Right ventricle myocardium superior (tissue), 1 donor: ENCODE data around the gene SBNO2. TPM values are rescaled to one million over a fixed set of nuclear protein-coding genes. Genes with fewer than 3 reads are reported as not detected.

Experiments used
- ATAC-seq: fragments of 200-7000 bp; cut with Tn5 transposase; one replicate; pipeline ENCODE4 v1.9.1; 2020; ENCODE audit warnings: mild to moderate bottlenecking; ENCODE audit not compliant: poor library complexity
- DNase-seq: peaks from one replicate; pipeline ENCODE4 v3.0.0-alpha.2; 2020
- intact Hi-C: fragments of 100-400 bp; cut with DNase I; formaldehyde crosslinking; loops from one replicate; pipeline ENCODE4 v1.11.2; 2022
- total RNA-seq: library from RNA; stranded (reverse); fragmentation: NEBNext Ultra II Directional; extraction: Animal tissue kit (Norgen Biotek cat#: 25700); gene quantifications from one replicate; pipeline ENCODE4 v1.2.1, GENCODE V29; 2021
- donor health status: DM: no; HTN: yes; CAD: no; lungs with severe emphysema.

SBNO2 gene
- total RNA-seq, 1 donor from 2014 or later: 15.1 TPM

DNA sequence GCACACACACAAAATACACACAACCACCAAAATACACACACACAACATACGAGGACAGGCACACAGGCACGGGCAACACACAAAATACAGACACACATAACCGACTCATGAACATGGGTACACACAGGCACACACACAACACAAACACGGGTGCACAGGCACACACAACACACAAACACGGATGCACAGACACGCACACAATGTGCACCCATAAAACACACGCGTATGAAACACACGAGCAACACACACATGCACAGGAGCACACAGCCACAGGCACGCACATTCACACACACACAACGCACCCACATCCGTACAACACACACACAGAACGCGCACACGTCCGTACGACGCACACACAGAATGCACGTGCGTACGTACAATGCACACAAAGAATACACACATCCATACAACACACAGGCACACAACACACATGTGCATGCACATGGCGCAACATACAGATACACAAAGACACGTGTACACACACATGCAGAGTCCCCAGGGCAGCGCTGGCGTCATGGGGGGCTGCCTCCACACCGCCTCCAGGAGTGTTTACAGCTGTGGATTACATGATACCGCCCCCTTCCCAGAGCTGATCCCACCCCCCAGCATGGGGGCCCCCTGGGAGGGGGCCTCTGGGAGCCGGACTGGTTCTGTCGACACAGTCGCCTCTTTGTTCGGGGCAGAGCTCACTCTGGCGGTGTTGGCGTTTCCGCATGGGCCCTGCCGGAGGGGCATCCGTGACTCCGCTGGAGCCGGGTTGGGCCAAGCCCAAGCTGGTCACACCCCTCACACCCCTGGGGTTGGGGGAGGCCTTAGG lies 2.9 kb downstream of the SBNO2 start:
- DNase-seq: no peak
- ATAC-seq: no peak
- intact Hi-C loops: no loop called here

DNA sequence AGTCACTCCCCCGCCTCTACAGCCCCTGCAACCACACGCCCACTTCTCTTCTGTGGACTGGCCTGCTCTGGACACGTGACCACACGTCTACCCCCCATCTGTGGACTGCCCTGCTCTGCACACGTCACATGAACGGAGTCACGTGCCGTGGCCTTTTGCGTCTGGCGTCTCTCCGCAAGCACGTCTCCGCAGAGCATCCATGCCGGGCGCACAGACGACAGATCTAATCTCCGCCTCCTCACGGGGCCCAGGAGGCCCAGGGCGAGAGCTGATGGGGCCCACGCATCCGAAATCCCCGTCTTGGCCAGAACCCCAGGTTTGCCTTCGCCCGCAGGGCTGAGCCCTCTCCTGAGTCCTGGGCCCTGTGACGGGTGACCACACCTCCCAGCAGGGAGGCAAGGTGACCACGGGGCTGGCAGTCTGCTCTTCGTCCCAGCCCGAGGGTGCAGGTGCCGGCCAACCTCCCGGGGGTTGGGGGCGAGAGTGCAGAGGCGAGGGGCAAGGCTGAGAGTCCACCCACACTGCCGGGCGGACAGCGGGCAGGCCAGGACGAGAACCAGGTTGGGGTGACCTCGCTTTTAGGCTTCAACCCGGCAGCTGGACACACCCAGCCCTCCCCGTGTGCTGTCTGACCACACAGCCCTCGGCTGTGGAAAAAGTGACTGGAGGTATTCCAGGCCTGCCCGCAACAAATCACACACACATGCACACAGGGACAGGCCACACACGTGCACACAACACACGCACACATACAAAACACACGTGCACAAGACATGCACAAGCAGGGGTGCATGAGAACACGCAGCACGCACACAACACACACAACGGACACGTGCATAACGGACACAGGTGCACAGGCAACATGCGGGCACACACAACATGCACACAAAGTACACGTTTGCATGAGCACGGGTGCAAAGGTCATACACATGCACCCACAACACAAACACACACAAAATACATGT lies 3.9 kb downstream of the SBNO2 start:
- DNase-seq (no peak), ATAC-seq (no peak)
- intact Hi-C loops: no loop called here

DNA sequence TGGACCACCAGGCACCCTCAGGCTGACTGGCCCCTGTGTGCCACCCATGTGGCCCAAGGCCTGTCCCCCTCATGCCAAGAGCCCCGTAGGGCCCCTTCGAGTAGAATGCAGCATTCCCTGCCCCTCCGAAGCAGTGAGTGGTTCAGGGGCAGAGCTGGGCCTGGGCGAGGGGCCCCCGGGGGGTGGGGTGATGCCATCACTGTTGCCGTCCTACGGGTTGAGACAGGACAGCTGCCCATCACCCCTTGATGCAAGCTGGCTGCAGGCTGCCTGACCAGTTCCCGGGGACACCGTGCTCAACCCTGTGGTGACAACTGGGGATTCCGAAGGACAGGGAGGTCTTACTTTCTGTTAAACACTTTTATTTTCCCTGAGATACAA lies 4.7 kb downstream of the SBNO2 start:
- intact Hi-C loops: no loop called here
- no peak for DNase-seq
- ATAC-seq: no peak

DNA sequence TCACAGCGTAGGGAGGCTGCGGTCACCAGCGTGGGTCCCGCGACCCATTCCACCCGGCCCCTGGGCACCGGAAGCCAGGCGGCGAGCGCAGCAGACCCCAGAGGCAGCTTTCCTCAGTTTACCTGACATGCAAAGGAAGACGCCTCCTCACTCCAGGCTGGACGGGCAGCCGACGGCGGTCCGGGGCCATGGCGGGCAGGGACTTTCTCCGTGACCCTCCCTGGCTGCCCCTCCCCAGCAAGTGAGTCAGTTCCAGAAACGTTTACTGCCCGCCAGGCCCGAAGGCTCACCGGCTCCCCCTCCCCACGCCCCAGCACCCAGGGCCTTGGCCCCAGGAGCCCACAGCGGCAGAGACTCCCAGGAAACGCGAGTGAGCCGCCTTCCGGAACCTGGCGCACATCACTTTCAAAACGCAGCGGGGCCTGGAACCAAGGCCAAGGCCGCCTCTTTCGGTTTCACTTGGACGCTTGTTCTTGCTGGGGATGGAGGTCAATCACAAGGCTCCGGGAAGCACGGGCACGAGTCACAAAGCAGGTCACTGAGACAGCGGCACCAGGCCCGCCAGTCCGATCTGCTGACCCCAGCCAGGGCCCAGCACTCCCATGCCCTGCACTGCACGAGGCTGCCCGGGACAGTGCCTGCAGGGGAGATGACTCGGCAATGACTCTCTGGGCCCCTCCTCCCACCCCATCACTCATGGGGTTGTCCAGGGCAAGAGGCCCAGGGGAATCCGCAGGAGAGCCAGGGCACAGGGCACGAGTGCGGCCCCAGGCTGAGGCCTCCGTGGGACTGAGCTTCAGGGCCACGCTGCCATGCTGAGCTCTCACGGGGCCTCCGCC lies 5.3 kb downstream of the SBNO2 start:
- ATAC-seq (no peak), DNase-seq (no peak)

DNA sequence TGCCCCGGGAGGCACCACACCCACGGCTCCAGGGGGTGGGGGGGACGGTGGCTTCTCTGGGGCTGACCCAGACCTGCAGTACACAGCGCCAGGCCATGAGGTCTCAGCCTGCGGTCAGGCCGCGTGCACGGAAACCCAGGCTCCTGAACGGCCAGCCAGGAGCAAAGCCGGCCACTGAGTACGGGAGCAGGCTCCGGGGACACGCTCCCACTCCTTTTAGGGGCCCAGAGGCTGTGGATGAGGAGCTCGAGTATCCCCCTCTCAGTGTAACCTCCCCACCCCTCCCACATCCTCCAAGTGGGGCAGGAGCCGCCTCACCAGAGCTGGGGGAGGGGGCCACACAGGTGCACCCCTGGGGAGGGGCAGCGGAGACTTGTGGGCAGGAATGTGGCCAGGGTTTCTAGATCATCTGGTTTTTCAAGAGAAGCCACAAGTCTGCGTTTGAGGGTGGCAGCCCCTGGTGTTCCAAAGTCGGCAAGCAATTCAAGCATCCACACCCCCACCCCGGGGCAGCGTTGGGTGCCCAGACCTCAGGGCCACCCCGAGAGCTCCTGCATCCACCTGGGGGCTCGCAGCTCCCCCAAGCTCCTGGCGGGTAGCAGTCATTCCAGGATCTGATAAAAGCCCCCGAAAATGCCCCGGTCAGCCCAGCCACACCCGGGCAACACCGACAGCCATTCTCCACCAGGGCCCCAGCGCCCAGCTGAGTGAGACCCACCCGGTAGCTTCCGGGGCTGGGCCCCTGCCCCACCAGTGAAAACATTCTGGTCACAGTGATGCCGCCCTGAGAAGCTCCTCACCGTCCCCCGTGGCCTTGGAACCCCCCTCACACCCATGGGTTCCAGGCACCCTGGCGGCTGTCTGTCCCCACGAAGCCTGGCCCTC lies 6.1 kb downstream of the SBNO2 start:
- DNase-seq (no peak), ATAC-seq (no peak)

More for the DNA sequence above, 5.3 kb downstream of the SBNO2 start:
- intact Hi-C loops: no loop called here

DNA sequence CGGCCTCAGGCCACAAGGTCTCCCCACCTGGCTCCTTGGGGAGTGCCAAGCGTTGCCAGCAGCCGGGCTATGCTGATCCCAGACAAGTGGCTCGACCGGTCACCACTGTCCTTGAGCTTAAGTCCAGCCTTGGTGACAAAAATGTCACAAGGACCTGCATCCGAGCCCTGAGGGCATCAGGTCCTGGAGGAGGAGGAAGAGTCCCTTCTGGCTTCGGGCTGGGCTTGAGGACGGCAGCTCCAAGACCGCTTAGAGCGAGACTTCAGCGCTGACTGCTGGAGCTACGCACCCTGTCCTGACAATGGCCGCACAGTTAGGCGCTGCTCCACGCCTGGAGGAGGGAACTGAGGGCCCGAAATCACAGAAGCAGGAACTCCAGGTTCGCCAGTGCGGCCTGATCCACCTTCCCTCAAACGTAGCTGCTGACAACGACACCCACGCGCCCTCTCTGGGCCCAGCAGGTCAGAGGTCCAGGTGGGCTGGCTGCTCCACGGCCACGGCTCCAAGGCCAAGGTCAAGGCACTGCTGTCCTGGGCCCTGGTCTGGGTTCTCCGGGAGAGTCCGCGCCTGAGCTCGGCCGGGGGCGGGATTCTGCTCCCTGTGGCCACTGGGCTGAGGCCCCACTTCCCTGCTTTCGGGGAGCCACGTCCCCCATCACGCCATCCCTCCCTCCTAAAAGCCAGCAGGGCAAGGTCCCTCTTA lies 7.0 kb downstream of the SBNO2 start:
- ATAC-seq (no peak), DNase-seq (no peak)
- intact Hi-C loops: no loop called here

More for the DNA sequence above, 6.1 kb downstream of the SBNO2 start:
- intact Hi-C loops: no loop called here

DNA sequence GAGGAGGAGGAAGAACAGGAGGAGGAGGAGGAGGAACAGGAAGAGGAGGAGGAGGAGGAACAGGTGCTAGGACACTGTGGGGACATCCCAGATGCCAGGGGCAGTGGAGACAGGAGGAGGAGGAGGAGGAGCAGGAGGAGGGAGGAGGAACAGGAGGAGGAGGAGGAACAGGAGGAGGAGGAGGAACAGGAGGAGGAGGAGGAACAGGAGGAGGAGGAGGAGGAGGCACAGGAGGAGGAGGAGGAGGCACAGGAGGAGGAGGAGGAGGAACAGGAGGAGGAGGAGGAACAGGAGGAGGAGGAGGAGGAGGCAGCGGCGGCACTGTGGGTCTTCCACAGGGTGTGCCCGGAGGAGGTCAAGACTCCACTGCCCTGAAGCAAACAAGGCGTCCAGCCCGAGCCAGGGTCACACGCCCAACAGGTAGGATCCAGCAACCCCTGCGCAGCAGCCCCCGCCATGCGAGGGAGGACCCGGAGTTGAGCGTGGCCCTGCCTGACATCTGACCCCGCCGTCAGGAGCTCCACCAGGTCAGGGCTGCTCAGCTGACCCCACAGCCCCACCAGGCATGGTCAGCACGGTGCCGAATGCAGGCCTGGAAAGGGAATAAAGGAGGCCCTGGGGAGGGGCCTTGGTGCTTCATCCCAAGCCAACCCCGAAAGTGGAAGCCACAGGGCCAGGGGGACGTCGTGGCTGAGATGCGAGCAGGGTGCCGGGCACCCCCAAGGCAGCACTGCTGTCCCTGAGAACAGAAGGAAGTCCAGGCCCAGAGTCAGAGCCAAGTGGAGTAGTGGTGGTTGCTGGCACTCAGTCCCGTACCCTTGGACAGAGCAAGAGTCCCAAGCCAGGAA lies 9.2 kb downstream of the SBNO2 start:
- ATAC-seq (no peak), DNase-seq (peak; percentile 61)
- intact Hi-C loops: no loop called here

DNA sequence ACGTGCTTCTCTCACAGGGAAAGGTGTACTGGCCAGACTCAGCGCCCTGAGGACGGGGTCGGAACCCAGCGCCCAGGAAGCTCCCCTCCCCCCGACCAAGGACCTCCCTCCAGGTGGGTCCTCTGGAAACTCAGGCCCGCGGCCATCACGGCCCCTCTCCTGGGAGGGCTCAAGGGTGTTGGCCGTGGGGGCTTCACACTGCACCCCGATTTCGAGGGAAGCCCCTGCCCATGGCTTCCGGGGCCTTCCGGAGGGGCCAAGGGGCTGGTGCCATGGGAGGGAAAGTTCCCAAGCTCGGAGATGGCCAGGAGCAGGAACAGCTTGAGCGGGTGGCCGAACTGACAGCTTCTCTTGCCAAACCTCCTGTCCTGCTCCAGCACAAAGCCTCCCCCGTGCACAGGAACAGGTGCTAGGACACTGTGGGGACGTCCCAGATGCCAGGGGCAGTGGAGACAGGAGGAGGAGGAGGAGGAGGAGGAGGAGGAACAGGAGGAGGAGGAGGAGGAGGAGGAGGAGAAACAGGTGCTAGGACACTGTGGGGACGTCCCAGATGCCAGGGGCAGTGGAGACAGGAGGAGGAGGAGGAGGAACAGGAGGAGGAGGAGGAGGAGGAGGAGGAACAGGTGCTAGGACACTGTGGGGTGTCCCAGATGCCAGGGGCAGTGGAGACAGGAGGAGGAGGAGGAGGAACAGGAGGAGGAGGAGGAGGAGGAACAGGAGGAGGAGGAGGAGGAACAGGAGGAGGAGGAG lies 10.0 kb downstream of the SBNO2 start:
- DNase-seq: peak; percentile 47
- intact Hi-C loops: no loop called here
- ATAC-seq: no peak

DNA sequence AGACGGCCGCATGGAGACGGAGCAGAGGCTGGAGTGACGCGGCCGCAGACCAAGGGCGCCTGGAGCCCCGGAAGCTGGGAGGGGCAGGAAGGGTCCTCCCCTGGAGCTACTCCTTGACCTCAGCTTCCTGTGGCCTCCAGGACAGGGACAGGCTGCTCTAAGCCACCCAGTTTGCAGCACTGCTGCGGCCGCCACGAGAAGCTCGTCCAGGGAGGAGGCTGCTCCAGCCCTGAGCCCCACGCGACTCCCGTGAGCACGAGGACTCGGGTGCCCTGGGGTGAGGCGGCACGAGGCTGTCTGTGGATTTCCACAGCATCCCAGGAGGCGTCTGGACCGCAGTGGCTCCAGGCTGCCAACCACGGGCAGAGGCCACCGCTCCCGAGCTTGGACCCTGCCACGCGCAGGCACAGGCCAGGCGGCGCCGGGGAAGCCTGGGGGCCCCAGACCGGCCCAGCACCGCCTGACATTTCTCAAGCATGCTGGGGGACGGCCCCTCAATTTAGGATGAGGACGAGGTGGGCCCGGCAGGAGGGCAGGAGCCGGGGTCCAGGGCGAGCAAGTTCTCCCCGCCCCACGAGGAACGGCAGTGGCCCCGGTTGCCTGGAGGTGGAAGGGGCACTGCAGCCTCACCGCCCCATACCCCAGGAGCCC lies 10.7 kb downstream of the SBNO2 start:
- intact Hi-C loops: no loop called here
- peak; percentile 70 for DNase-seq
- peak; percentile 57 for ATAC-seq

DNA sequence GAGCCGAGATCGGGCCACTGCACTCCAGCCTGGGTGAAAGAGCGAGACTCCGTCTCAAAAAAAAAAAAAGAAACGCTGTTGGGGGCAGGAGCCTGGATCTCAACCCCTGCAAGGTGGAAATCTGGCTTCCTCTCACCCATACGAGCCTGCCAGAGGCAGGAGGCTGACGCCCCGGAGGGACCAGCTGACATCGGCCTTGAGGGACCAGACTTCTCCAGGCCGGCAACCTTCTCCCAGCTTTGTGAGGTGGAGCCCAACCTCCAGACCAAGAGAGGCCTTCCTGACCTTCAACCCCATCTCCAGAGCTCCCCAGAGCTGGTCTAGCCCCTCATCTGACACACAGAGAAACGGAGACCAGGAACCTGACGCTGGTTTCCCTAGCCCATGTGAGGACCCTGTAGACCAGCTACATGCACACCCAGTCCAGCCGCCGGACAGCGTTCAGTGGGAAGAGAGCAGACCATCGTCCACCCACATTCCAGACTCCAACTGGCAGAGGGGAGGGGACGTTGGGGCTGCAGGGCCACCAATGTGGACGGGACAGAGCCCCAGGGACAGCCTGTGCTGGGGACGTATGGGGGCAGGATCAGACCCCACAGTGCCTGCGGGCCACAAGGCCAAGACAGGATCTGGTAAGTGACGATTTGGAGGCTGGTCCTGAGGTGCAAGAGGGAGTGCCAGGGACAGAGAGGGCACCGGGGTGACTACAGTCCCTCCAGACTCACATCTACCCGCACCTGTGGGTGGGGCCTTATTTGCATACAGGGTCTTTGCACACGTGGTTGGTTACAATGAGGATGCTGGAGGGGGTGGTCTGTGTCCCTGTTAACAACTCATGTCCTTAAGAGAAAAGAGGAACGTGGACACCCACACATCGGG lies 11.4 kb downstream of the SBNO2 start:
- DNase-seq: no peak
- intact Hi-C loops: no loop called here

DNA sequence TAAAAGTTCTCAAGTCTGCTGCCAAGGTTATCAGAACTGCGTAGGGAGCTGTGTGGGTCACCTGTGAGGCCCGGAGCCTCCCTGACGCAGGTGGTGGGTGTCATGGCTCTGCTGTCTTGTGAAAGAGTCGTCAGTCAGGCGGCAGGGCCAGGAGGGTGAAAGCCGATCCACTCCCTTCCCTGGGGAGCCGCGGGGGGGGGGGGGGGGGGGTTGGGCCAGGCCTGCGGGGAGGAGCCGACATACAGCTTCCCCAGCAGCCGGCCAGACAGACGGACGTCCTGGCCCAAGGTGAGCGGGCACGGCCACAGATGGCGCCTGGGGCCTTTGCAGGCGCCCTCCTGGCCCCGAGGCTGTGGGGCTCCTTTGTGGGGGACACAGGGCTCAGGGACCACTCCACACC lies 12.4 kb downstream of the SBNO2 start:
- no peak for ATAC-seq
- intact Hi-C loops: no loop called here
- DNase-seq: no peak

More for the DNA sequence above, 11.4 kb downstream of the SBNO2 start:
- no peak for ATAC-seq

DNA sequence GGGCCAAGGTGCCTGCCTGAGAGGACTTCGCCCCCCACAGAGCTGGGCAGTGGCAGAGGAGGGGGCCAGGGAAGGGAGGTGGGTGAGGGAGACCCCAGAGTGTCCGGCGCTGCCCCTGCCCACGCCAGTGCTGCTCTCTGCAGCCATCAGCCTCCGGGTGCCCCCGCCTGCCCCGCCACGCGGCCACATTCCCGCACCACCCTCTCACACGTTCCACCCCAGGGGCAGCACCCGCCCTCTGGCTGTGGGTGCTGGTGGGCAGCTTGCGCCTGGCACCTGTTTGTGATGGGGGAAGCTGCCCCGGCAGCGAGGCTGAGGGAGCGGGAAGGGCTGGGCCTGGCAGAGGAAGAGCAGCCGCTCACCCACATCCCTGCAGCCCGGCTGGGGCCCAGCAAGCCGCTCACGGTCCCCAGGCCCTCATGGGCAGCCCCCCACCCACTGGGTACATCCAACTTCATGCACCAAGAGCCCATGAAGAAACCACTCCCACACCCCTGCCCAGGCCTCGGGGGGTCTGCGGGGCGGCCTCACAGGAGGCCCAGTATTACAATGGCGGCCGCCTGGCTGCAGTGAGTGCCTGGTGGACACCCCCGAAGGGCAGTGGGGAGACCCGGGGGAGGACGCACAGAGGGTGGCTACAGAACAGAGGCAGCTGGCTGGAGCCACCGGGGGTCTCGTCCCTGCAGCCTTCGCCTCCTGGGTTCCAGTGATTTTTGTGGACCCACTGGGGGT lies 14.0 kb downstream of the SBNO2 start:
- intact Hi-C loops: no loop called here
- ATAC-seq: no peak
- DNase-seq: no peak

DNA sequence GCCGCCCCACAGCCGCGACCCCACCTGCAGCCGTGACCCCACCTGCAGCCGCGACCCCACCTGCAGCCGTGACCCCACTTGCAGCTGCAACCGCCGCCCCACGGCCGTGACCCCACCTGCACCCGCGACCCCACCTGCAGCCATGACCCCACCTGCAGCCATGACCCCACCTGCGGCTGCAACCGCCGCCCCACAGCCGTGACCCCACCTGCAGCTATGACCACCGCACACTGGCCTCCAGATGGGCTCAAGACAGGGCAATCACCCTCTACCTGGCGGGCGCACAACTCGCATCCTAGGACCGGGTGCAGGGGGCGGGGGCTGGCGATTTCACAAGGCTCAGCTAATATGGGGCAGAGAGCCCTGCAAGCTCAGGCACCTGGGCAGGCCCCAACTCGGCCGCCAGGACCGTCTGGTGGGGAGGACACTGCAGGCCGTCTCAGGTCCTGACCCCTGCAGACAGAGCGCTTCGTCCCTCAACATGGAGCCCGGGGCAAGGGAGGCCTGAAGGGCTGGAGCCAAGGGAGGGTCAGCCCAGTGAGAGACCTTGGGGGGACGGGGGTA lies 15.1 kb downstream of the SBNO2 start:
- intact Hi-C loops: no loop called here
- ATAC-seq (no peak), DNase-seq (no peak)
